ENCODE data around the gene CYP1B1.
"Not testable (repeated sequence)": the region's sequence is repeated elsewhere in the genome, so short reads cannot be mapped to it uniquely, and the experiment has no call there.

CYP1B1 gene

DNA sequence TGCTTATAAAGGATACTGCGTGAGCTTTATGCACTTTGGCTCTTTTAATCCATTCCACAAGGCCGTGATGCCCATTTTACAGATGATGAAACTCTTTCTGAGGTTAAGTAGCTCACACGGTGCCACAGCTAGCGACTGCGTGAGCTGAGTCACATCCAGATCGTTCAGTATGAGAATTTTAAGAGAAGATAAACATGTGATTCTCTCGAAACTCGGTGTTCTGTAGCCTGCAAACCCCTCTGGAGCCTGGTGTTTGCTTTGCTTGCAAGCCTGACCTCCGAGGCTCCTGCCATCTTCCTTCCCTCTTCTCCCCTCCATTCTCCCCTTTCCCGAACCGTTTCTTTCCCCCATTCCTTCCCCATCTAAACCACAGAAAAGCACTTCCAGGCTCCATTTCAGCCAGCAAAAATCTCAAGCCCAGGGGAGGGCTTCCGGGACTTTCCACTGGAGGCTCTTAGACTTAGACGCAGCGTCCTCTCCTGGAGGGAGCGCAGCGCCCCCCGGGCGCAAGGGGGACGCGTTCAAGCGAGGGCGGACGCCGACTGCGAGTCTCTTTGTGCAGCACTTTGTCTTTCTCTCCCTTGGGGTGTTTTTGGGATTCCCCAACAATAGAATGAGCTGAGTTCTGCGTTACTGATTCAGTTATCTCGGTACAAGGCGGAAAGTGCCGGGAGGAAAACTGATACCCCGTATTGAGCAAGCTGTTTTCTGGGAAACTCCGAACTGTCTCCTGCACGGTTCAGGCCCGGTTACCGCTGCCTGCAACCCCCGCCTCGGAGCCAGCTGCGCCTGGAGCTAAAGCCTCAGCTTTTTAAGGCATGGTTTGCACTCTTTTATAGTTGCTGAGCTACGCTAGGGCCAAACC lies 38.0 kb downstream of the CYP1B1 start:
- DNase-seq (ENCODE audit: low read depth, low spot score) = no peak

DNA sequence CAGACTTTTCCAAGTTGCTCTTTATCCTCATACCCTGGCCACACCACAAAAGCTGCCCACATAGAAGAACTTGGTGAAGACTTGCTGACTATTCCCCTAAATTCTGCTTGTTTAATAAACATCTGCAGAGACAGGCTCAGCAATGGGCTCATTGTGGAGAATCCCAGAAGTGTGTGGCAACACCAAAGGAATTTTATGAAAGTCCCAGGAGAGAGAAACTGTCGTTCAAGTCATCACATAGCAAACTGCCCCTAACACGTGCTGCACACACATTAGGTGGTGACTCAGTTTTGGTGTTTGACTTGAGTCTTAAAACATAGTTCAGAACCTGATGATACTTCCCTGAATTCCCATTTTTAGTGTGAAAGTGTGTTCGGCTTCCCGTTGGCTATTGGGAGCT lies 38.6 kb downstream of the CYP1B1 start:
- DNase-seq (ENCODE audit: low read depth, low spot score) = no peak

GRCh38 chr2:38035968-38036367 lies 40.0 kb downstream of the CYP1B1 start:
- no peak for DNase-seq (ENCODE audit: low read depth, low spot score)

DNA sequence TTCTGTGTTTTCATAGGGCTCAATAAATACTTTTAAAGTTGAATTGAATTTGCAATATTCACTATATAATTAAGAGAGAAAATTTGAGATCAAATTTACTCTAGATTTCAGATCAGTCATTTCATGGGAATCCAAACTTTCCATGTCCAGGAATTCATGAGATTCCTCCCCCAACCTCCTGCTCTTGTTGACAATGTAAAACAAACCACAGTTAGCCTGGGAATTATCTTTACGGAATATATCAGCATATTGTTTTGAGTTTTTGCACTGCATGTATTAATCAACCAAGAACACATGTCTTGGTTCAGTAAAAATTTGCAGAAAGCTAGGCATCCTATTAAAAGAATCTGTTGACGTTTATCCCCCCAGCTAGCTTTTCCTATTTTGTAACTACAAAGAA lies 42.3 kb downstream of the CYP1B1 start:
- no peak for DNase-seq (ENCODE audit: low read depth, low spot score)

GRCh38 chr2:38032946-38033345 lies 43.0 kb downstream of the CYP1B1 start:
- no peak for DNase-seq (ENCODE audit: low read depth, low spot score)

- DNase-seq (ENCODE audit: low read depth, low spot score) = no peak
Measured at GRCh38 chr2:38030635-38031355, 45.2 kb downstream of the CYP1B1 start.

DNA sequence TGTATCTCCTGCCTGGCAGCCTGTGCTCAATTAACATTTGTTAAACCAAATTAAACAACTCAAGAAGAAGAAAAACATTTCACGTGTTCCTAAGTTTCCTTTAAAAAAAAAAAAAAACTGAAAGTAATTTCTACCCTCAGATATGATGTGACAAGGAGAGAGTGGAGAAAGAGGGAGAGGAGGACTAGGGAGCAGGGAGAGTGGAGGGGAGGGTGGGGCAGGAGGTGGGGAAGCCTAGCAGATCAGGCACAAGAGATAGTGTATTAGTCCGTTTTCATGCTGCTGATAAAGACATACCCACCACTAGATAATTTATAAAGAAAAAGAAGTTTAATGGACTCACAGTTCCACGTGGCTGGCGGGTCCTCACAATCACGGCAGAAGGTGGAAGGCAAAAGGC lies 46.4 kb downstream of the CYP1B1 start:
- no peak for DNase-seq (ENCODE audit: low read depth, low spot score)

DNA sequence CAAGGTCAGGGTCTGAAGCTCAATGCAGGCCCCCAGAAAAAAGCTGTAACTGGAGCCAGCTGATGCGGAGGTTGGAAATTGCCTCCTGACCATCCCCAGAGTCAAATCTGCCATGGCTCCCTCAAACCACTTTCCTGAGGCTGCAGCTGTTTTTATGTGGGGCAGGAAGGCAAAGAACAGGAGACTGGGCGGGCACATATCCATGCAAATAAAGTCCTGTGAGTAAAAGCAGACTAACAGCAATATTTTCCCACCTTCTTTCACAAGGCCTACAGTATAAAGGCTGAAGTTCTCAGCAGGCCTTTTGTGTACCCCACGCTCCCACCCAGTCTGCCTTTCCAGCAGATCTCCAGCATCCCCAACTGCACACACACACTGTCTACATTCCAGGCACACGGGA lies 47.1 kb downstream of the CYP1B1 start:
- no peak for DNase-seq (ENCODE audit: low read depth, low spot score)

- no peak for DNase-seq (ENCODE audit: low read depth, low spot score)
Measured at GRCh38 chr2:38026846-38027245, 49.1 kb downstream of the CYP1B1 start.

DNA sequence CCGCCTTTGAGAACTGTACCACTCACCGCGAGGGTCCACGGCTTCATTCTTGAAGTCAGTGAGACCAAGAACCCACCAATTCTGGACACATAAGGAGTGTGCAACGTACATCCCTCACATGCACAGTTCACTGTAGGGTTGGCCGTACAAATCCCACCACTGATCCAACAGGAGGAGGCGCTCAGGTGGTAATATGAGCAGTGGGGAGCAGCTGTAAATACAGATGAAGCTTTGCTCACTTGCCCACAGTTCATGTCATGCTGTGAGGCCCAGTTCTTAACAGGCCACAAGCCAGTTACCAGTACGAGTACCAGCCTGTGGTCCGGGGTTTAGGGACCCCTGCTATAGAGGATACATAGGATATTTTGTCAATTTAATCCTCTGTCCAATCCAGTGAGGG lies 54.4 kb downstream of the CYP1B1 start:
- no peak for DNase-seq (ENCODE audit: low read depth, low spot score)

DNA sequence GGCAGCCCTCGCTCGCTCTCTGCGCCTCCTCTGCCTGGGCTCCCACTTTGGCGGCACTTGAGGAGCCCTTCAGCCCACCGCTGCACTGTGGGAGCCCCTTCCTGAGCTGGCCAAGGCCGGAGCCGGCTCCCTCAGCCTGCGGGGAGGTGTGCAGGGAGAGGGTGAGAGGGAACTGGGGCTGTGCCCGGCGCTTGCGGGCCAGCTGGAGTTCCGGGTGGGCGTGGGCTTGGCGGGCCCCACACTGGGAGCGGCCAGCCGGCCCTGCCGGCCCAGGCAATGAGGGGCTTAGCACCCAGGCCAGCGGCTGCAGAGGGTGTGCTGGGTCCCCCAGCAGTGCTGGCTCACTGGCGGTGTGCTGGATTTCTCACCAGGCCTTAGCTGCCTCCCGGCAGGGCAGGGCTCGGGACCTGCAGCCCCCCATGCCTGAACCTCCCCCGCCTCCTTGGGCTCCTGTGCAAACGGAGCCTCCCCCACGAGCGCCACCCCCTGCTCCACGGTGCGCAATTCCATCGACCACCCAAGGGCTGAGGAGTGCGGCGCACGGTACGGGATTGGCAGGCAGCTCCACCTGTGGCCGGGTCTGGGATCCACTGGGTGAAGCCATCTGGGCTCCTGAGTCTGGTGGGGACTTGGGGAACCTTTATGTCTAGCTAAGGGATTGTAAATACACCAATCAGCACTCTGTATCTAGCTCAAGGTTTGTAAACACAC lies 55.4 kb downstream of the CYP1B1 start:
- DNase-seq (ENCODE audit: low read depth, low spot score) = not testable (repeated sequence)

- DNase-seq (ENCODE audit: low read depth, low spot score) = no peak
Measured at GRCh38 chr2:38017836-38018235, 58.1 kb downstream of the CYP1B1 start.
